Stimulated activated CD4-positive, alpha-beta T cell treated with anti-CD3 and anti-CD28 coated beads, TNF-alpha, amount 100 ng/mL, for 24 hours (primary cell): ENCODE data around the gene ZBTB40.

Experiments
- DNase-seq, 3 experiments: peaks; one replicate each; pipeline ENCODE4 v3.0.0-alpha.2; 2020; ENCODE audit warnings: low read depth in 3 of 3

The ZBTB40 gene

GRCh38 chr1:22533244-22533895, 81.7 kb downstream of the ZBTB40 start:
- no peak for DNase-seq

GRCh38 chr1:22534951-22535350, 83.3 kb downstream of the ZBTB40 start:
- DNase-seq, result no peak

- DNase-seq, result no peak
Measured at GRCh38 chr1:22535399-22535798, 83.7 kb downstream of the ZBTB40 start.

- DNase-seq, result no peak
Measured at GRCh38 chr1:22536506-22536905, 84.9 kb downstream of the ZBTB40 start.

- no peak for DNase-seq
Measured at GRCh38 chr1:22537441-22538139, 85.9 kb downstream of the ZBTB40 start.

GRCh38 chr1:22539510-22540118, 88.0 kb downstream of the ZBTB40 start:
- no peak for DNase-seq

- no peak for DNase-seq
Measured at GRCh38 chr1:22540337-22540736, 88.7 kb downstream of the ZBTB40 start.

GRCh38 chr1:22542886-22543285, 91.2 kb downstream of the ZBTB40 start:
- no peak for DNase-seq

GRCh38 chr1:22543679-22544078, 92.0 kb downstream of the ZBTB40 start:
- no peak for DNase-seq

- DNase-seq, result no peak
Measured at GRCh38 chr1:22544606-22545005, 93.0 kb downstream of the ZBTB40 start.

- no peak for DNase-seq
Measured at GRCh38 chr1:22545141-22545540, 93.5 kb downstream of the ZBTB40 start.

- DNase-seq, result no peak
Measured at GRCh38 chr1:22547186-22547817, 95.7 kb downstream of the ZBTB40 start.

- DNase-seq, result no peak
Measured at GRCh38 chr1:22547818-22548462, 96.3 kb downstream of the ZBTB40 start.

GRCh38 chr1:22550021-22550420, 98.4 kb downstream of the ZBTB40 start:
- no peak for DNase-seq

GRCh38 chr1:22551591-22551990, 99.9 kb downstream of the ZBTB40 start:
- no peak for DNase-seq

GRCh38 chr1:22552021-22552420, 100.4 kb downstream of the ZBTB40 start:
- DNase-seq, result no peak

GRCh38 chr1:22553104-22553880, 101.6 kb downstream of the ZBTB40 start:
- DNase-seq, result no peak

- no peak for DNase-seq
Measured at GRCh38 chr1:22553991-22554522, 102.4 kb downstream of the ZBTB40 start.

GRCh38 chr1:22555371-22555656, 103.7 kb downstream of the ZBTB40 start:
- no peak for DNase-seq

- no peak for DNase-seq
Measured at GRCh38 chr1:22556391-22557104, 104.9 kb downstream of the ZBTB40 start.
